Non-pigmented ciliary epithelial cell (primary cell): ENCODE measurements around the gene MGMT.

Experiments
- DNase-seq: peaks from one replicate; pipeline ENCODE4 v3.0.0-alpha.2; 2010; ENCODE audit warnings: low read depth

The MGMT gene

DNA sequence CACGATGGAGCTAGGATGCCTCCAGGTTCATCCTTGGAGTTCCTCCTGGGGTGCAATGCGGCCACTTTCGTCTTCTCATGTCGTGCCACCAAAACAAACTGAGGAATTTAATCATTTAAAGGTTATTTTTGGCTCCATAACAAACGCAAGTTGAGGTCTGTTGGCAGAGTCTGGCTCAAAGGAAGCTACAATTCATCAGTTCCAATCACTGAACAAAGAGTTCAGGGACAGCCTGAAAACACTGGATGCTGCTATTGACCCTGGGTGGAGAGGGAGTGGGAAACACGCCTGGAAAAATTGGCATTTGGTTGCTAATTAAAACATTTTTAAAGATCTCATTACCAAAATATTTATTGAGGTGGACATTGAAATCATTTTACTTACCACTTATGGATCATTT is 11.4 kb upstream of the MGMT start:
- DNase-seq = no peak

DNA sequence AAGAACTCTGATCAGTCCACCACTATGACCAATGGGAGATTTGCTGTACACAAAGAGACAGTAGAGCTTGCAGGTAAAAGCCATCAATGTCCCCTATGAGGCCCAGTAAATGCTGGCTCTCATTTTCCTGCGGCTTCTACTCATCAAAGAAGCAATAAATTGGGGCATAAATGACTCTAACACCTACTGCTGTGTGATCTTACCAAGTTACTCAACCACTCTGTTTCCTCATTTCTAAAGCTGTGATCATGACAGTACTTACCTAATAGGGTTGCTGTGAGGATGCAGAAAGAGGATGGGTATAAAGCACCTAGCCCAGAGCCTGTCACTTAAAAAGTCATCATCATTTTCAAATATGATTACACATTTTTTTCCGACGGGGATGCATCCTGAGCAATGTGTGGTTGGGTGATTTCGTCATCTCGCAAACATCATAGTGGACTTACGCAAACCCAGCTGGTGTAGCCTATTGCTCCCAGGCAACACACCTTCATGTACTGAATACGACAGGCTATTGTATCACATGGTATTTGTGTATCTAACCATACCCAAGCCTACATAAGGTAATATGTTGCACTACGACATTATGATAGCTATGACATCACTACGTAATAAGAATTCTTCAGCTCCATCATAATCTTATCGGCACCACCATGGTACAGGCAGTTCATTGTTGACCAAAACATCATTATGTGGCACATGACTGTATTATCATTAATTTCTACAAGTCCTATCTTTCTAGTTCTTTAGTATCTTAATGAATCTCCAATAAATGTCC is 7.1 kb upstream of the MGMT start:
- DNase-seq = no peak

DNA sequence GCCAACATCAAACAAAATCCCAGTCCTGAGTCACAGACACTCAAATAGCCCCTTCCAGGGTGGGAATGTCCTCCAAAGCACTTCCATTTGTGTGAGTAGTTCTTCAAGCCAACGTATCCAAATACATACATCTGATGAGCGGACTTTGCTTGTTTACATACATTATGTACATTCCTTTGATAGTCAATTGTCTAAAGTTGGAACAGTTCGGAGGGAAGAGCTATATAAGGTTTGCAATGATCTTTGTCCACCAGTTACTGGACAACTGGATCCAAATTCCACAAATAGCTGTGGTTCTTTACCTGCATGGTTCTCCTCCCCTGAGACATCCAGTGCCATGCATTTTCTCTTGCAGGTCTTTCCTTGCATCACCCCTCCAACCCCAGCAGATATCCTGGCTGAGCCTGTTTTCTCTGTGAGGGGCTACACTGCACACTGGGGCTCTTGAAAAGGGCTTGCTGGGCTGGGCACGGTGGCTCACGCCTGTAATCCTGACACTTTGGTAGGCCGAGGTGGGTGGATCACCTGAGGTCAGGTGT is 4.7 kb upstream of the MGMT start:
- DNase-seq = no peak

DNA sequence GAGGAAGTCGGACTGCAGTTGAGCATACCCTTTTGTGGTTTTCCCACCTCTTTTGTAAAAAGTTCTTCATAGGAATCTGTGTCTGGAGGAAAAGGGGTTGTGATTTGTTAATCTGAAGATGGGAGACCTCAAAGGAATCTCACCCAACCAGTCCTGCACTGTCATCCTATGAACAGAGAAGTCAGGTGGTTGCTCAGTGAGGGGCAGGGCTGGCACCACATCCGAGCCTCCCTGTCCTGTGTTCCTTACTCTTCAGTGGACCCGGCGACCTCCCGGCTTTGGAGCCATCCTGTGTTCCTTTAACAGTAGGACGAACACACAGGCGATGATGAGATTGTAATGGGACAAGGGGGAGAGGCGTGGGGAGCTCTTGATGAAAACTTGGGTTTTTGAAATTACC is 2.8 kb upstream of the MGMT start:
- no peak for DNase-seq

DNA sequence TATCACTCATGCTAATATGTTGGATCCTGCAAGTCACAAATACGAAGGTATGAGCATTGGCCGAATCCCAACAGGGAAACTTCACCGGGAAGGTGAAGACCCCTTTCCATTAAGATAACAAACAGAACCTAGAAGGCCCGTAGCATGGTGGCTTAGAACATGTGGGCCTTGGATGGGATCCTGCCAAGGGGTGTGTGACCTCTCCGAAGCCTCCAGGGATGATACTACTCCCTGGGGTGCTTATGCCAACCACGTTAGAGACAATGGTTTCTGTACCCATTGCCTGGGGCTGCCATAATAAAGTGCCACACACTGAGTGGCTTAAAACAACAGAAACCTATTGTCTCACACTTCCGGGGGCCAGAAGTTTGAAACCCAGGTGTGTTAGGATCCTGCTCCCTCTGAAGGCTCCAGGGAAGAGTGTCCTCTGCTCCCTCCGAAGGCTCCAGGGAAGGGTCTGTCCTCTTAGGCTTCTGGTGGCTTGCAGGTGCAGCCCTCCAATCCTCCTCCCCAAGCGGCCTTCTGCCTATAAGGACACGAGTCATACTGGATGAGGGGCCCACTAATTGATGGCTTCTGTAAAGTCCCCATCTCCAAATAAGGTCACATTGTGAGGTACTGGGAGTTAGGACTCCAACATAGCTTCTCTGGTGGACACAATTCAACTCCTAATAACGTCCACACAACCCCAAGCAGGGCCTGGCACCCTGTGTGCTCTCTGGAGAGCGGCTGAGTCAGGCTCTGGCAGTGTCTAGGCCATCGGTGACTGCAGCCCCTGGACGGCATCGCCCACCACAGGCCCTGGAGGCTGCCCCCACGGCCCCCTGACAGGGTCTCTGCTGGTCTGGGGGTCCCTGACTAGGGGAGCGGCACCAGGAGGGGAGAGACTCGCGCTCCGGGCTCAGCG is 992 bp upstream of the MGMT start:
- DNase-seq = no peak

DNA sequence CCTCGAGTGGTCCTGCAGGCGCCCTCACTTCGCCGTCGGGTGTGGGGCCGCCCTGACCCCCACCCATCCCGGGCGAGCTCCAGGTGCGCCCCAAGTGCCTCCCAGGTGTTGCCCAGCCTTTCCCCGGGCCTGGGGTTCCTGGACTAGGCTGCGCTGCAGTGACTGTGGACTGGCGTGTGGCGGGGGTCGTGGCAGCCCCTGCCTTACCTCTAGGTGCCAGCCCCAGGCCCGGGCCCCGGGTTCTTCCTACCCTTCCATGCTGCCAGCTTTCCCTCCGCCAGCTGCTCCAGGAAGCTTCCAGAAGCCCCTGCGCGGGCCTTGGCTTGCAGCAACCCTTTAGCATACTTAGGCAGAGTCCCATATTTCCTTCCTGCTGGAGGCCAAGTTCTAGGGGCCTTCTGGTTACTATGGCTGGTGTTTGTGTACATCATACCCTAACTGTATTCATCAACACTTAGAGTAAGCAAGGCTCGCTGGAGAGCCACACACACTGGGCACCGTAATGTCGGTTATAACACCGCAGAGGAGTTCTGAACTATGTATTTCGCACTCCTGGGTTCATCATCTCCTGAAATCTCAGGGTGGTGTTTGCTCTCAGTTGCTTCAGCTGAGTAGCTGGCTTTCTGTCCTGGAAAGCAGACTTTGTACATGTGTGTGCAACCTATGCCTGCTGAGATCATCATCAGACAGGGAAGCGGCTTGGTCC is 471 bp downstream of the MGMT start:
- no peak for DNase-seq

DNA sequence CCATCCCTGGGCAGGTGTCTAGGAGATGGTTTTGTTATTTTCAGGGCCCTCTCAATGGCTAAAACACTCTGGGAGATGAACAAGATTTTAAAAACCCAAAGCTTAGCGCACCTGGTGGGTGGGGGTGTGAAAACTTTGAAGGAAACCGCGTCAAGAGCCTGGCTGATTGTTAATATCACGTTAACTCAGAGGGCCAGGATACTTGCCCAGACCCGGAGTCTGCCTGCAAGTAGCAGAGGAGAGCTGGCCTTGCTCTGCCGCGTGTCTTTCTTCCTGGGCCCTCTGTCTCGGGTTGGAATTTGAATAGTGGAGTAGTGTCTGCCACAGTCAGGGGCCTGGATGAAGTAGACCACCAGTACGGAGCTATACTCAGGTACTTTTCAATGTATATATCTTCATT is 1.1 kb downstream of the MGMT start:
- no peak for DNase-seq

DNA sequence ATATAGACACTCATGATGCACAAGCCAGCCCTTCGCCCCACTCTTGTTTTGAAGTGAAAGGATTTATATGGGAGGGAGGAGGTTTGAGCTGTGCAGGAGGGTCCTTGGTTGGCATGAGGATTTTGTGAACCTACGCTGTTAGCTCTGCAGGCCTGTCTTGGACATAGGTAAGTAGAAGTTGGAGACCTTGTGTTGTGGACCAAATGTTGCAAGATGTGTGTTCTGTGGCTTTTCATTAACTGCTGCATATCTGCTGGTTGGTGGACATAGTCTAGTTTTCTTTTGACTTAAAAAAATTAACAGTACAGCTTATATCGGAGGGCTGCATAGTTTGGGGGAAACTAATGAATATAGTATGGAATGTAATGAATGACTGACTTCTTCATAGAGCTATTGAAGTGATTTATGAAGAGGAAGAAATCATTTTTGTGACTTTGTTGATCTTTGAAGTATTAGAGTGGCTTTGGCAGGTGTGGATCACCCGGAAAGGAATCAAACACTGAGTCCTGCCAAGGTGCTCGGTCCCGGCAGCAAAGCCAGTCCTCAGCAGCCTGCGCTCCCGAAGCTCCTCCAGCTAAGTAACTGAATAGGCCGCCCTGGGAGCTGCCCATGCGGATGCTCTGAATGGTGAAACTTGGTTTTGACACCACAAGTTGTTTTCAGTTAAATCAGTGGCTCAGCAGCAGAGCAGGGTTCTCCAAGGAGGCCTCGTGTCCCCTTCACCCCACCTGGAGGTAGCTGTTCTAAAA is 3.2 kb downstream of the MGMT start:
- no peak for DNase-seq

DNA sequence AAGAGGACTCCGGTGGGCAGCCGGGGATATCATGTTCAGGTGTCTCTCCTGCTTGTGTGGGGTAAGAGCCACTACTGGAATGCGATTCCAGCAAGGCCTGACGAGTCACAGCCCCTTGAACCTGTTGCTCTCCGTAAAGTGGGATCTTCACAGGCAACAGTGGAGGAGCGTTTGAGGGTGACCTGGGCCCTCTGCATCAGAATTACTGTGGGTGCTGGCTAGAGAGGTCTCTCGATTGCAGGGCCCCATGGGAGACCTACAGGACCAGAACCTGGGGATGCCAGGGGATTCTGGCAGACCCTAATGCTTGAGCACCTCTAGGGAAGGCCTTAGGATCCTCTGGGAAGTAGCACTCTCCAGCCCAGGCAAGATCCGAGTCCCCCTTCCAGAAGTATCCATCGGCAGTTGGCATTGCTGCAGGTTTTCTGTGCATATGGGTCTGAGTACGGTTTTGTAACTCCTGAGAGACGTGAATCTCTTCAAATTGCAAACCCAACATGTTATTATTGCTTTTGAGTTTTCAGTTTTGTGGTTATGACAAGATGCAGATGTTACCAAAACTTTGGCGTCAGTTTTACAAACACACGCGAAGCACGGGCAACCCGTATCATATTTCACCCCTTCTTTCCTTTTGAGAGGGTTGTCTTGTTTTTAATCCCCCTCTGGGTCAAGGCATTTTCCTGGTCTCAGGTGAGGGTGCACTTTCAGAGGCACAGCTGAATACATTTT is 4.6 kb downstream of the MGMT start:
- no peak for DNase-seq

DNA sequence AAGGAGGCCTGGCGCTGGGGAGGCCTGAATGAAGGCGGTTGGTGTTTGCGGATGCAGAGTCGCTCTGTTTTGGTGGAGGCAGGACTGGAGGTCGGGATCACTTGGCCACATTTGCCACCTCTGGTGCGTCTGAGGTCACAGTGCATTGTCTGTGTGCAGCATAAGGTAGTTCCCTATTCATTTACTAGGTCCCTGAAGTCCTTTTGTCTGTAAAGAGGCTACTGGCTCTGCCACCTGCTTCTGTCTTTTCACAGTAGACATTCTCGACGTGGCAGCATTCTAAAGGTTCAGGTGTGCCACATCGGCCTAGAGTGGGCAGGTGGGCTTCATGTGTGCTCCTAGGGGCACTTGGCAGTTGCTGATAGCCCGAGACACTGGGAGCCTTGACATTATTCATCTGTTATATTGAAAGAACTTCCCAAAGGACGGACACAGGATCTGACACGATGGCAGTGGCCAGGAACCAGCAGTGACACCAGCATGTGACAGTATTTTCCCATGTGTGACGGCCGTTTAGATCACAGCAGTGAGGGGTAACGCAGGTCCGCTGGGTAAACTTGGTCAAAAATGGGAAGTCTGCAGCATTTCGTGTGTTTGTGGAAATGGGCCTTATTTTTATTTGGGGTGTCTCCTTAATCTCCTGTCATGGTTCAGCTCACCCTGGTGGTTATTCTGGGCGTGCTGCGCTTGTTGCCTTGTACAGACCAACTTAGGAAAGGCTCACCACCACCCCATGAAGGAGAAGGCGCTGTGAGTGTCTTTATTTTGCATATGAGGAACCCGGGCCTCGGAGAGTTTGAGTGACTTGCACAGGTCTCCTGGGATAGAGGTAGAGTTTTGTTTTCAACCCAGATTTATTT is 5.9 kb downstream of the MGMT start:
- DNase-seq = no peak

DNA sequence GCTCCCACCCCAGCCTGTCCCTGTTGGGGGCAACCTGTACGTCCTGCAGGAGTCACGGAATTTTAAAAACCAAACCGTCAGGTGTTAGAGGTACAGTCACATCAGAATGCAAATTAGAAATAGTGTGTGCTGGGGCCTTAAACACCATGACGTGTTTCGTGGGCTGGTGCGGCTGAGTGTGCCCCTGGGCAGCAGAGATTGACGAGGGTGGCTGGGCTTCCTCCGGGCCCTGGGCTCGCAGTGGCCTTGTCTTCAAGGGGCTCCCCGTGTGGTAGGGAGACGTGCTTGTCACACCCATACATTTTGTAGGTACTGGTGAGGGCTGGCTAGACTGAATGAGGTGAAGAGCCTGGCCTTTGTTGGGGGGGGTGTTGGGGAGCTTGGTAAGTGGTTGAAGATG is 7.6 kb downstream of the MGMT start:
- no peak for DNase-seq

DNA sequence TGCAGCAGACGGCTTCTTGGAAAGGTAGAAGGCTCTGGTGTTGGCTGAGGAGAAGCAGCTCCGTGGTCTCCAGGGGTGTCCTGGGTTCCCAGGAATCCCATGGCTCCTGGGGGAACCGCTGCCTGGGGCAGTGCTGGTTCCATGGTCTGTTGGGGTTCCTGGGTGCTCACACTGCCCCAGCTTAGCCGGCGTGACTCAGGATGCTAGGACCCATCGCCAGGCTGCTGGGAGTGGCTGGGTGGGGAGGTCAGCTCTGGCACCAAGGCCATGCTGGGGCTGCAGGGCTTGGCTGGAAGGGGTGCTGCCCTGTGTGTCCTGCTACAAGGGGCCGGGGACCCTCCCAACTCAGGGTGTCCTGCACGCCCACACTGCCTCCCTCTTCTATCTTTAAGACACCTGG is 9.4 kb downstream of the MGMT start:
- no peak for DNase-seq

DNA sequence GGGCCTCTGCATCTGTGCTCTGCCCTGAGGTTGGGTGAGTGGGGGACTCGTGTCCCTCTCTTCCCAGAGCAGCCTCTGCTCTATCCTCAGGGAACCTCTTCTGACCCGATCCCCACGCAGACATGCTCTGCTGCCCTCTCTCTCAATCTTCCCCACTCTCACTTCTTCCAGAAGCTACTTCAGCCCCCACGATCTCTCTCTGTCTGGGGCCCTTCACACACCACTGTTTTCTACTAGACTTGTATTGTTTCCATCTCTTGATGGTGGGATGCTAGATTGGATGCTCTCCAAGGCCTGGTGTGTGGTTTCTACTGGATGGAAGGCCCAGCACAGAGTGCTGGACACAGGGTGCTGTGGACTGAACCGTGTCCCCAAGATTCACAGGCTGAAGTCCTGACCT is 10.0 kb downstream of the MGMT start:
- DNase-seq = no peak

DNA sequence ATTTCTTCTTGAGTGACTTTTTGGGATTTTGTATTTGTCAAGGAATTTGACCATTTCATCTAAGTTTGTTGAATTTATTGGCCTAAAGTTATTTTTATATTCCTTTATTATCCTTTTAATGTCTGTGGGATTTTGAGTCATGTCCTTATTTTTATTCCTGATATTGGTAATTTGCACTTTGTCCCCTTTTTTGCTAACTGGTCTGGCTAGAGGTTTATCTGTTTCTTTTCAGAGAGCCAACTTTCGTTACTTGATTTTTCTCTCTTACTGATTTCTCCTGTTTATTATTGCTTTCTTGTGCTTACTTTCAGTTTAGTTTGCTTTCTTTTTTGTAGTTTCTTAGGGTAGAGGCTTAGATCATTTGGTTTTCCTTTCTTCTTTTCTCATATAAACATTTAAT is 14.6 kb downstream of the MGMT start:
- no peak for DNase-seq

DNA sequence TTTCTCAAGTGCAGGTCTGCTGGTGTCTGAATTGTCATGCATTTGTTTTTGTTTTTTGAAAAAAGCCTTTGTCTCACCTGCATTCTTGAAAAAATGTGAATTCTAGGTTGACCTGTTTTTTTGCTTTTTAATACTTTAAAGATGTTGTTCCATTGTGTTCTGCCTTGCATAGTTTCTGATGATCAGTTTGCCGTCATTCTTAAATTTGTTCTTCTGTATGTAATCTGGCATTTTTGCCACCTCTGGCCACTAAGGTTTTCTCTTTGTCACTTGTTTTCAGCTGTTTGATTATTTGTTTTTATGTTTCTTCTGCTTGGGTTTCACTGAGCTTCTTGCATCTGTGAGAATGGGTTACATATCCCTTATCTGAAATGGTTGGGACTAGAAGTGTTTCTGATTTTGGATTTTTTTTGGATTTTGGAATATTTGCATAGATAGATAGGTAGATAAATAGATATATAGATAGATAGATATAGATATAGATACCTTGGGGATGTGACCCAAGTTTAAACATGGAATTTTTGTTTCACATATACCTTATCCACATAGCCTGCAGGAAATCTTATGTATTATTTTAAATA is 16.5 kb downstream of the MGMT start:
- no peak for DNase-seq

DNA sequence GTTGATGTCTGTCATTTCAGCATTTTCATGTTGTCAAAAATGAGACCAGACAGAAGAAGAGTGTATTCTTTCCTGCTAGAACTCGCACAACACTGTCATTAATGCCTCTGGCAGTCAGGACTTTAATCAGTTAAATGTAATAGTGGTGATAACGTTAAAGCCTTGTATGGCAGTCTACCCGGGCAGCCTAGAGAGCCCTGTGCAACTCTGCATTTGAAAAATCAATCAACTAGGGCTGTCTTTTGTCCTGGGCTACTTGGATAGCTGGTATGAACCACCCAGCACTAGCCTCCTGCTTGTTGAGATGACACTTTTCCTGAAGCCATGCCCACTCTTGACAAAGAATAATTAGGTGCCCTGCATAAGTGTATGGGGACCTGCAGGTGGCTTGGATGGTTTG is 19.8 kb downstream of the MGMT start:
- DNase-seq = no peak

DNA sequence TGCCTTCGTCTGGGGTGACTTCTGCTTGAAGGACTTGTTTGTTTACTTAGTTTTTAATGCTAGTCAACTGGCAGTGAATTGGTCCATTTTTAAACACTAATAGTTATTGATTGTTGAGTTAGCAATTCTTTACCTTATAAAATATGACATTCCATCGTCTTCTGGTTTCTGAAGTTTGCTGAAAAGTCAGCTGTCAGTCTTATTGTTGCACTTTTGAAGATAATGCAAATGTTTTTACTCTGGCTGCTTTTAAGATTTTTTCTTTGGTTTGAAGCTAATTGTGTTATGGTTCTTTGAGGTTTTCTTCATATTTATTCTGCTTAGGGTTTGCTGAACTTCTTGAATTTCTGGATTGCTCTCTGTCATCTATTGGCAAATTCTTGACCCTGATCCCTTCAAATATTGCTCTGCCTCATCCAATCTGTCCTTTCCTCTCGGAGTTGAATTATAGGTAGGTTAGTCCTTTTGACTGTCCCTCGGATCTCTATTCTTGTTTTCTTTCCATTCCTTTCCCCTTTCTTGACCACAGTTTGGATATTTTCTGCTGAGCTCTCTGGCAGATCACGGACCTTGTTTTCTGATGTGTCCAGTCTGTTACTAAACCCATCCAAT is 24.2 kb downstream of the MGMT start:
- no peak for DNase-seq

DNA sequence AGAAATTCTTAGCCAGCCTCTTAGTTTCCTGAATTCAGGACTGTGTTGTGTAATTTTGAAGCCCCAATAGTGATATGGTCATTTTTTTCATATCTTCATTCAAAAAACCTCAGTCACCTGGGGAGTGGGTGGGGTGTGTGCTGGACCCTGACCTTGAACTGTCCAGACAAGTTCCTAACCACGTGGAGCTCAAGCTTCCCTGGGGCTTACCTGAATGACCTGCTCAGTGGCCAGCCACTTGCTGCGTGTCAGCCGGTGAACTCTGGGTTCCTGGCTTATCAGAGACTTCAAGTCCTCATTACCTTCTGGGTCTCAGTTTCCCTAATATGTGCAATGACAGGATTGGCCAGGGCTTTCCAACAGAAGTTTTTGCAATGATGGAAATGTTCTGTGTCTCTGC is 27.1 kb downstream of the MGMT start:
- DNase-seq = no peak

DNA sequence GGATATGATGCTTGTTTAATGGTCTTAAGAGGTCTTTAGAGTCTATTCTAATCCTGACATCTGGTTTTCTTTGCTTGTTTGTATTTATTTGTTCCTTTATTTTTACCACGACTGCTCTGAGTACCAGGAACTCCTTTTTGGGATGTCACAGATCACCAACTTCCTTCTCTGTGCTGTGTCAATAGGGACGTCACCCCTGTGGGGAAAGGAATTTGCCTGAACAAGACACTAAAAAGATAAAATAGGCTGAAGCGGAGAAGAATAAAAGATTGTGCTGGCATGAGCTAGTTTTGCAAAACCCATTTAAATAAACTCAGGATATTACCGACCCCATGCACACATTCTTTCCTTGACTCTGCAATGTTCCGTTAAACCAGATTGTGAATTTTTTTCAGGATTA is 27.7 kb downstream of the MGMT start:
- DNase-seq = no peak
